Adipocyte (in vitro differentiated cells): ENCODE results near the gene ITPKC.

Experiments
- DNase-seq: peaks from one replicate; pipeline ENCODE4 v3.0.0-alpha.2; 2015; ENCODE audit warnings: low read depth
- H3K27me3 ChIP-seq: replicated peaks from 2 replicates; pipeline ENCODE4 v1.7.0; 2013; ENCODE audit warnings: mild to moderate bottlenecking, low read length, moderate library complexity; ENCODE audit not compliant: control insufficient read depth, insufficient read depth
- H3K36me3 ChIP-seq: 2 replicates; pipeline ENCODE4 v1.7.0; 2013; ENCODE audit warnings: low read length, mild to moderate bottlenecking, moderate library complexity; ENCODE audit not compliant: control insufficient read depth, insufficient read depth, severe bottlenecking
- H3K4me1 ChIP-seq: 2 replicates; pipeline ENCODE4 v1.7.0; 2013; ENCODE audit warnings: mild to moderate bottlenecking, low read length, moderate library complexity; ENCODE audit not compliant: control insufficient read depth, insufficient read depth
- H3K4me3 ChIP-seq: 2 replicates; pipeline ENCODE4 v1.7.0; 2013; ENCODE audit warnings: mild to moderate bottlenecking, low read length, moderate library complexity
- H3K9ac ChIP-seq: 2 replicates; pipeline ENCODE4 v1.7.0; 2013; ENCODE audit warnings: mild to moderate bottlenecking, low read length, moderate library complexity
- H3K9me3 ChIP-seq: 2 replicates; pipeline ENCODE4 v1.7.0; 2013; ENCODE audit warnings: mild to moderate bottlenecking, low read length, moderate library complexity; ENCODE audit not compliant: control insufficient read depth

The ITPKC gene

DNA sequence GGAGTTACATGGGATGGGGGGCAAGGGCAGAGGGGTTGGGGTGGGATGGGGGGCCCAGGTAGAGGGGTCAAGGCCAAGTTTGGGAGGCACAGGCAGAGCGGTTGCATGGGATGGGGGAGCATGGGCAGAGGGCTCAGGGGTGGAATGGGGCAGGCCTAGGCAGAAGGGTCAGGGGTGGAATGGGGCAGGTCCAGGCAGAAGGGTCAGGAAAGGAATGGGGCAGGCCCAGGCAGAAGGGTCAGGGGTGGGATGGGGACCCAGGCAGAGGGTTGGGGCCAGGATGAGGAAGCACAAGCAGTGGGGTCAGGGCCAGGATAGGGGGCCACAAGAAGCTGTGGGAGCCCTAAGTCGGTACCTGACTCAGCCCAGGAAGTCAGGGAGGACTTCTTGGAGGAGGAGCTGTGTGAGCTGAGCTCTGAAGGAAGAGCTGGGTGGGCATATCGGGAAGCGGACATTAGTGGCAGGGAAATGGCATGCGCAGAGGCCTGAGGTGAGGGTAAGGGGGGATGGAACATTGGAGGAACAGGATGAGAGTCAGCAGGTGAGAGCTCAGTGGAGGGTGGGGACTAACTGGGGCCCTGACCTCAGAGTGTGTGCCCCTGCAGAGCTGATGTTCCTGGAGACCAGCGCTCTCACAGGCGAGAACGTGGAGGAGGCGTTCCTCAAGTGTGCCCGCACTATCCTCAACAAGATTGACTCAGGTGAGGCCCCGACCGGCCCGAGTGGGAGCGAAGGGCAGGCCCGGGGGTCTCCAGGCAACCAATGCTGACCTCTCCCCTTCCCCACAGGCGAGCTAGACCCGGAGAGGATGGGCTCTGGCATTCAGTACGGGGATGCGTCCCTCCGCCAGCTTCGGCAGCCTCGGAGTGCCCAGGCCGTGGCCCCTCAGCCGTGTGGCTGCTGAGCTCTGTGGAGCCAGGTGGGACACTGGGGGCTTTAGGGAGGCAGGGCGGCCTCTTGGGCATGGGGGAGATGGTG, 69.4 kb downstream of the ITPKC start:
- no peaks in the 10 kb centered on the region for H3K27me3 ChIP-seq
- peaks cover 16% of the 10 kb centered on the region for H3K36me3 ChIP-seq
- no peak overlapping the region for H3K9ac ChIP-seq
- no peak overlapping the region for H3K4me3 ChIP-seq
- no peaks in the 10 kb centered on the region for H3K9me3 ChIP-seq
- DNase-seq = no peak
- peaks cover 3% of the 10 kb centered on the region for H3K4me1 ChIP-seq
